Neural cell (in vitro differentiated cells): ENCODE data around the gene RAG2. TPM values are rescaled to one million over a fixed set of nuclear protein-coding genes. Genes with fewer than 3 reads are reported as not detected.

Experiments
- H2AFZ ChIP-seq: fragments of 200-600, 300-800 bp; sonication (generic), shearing (Covaris generic); 2 replicates; pipeline ENCODE4 v1.6.0; 2014; ENCODE audit warnings: low read depth, mild to moderate bottlenecking, antibody characterized with exemption, low read length, moderate library complexity
- H3F3A ChIP-seq: fragments of 200-600 bp; shearing (Covaris generic); 2 replicates; pipeline ENCODE4 v1.6.1; 2016; ENCODE audit warnings: mild to moderate bottlenecking, moderate library complexity, mixed read lengths, antibody characterized with exemption, low read length; ENCODE audit not compliant: insufficient read depth, poor library complexity, severe bottlenecking
- H3K27ac ChIP-seq: fragments of 200-600, 300-800 bp; sonication (generic), shearing (Covaris generic); 2 replicates; pipeline ENCODE4 v1.5.1; 2014; ENCODE audit warnings: mild to moderate bottlenecking, low read length, moderate library complexity
- H3K27me3 ChIP-seq: fragments of 300-800, 200-600 bp; sonication (generic), shearing (Covaris generic); 2 replicates; pipeline ENCODE4 v1.6.0; 2014; ENCODE audit warnings: mild to moderate bottlenecking, low read depth, low read length, moderate library complexity; ENCODE audit not compliant: insufficient read depth
- H3K36me3 ChIP-seq: fragments of 300-800, 200-600 bp; sonication (generic), shearing (Covaris generic); 2 replicates; pipeline ENCODE4 v1.5.1; 2014; ENCODE audit warnings: mild to moderate bottlenecking, antibody characterized with exemption, low read length, moderate library complexity; ENCODE audit not compliant: insufficient read depth
- H3K4me2 ChIP-seq: fragments of 300-800, 200-600 bp; sonication (generic), shearing (Covaris generic); 2 replicates; pipeline ENCODE4 v1.6.0; 2014; ENCODE audit warnings: mild to moderate bottlenecking, low read length
- H3K4me3 ChIP-seq: fragments of 300-800, 200-600 bp; sonication (generic), shearing (Covaris generic); 2 replicates; pipeline ENCODE4 v1.5.1; 2014; ENCODE audit warnings: mild to moderate bottlenecking, low read length, moderate library complexity
- H3K79me2 ChIP-seq: fragments of 200-600 bp; shearing (Covaris generic); replicated peaks from 2 replicates; pipeline ENCODE4 v1.6.0; 2014; ENCODE audit warnings: mild to moderate bottlenecking, low read length, moderate library complexity; ENCODE audit not compliant: insufficient read depth
- H3K9ac ChIP-seq: fragments of 300-800, 200-600 bp; sonication (generic), shearing (Covaris generic); 2 replicates; pipeline ENCODE4 v1.6.1; 2016; ENCODE audit warnings: mild to moderate bottlenecking, low read length, mixed read lengths
- H3K9me2 ChIP-seq: fragments of 200-600 bp; shearing (Covaris generic); 2 replicates; pipeline ENCODE4 v1.6.1; 2016; ENCODE audit warnings: mild to moderate bottlenecking, low read length, mixed read lengths; ENCODE audit not compliant: insufficient read depth
- H3K9me3 ChIP-seq: fragments of 200-600, 300-800 bp; sonication (generic), shearing (Covaris generic); 2 replicates; pipeline ENCODE4 v1.6.1; 2016; ENCODE audit warnings: mild to moderate bottlenecking, mixed run types, low read length, moderate library complexity, mixed read lengths
- H4K20me1 ChIP-seq: fragments of 200-600 bp; shearing (Covaris generic); 2 replicates; pipeline ENCODE4 v1.6.1; 2016; ENCODE audit warnings: mild to moderate bottlenecking, mixed run types; ENCODE audit not compliant: insufficient read depth
- CTCF ChIP-seq: fragments of 450-650 bp; IDR thresholded peaks from 2 replicates; pipeline ENCODE4 v1.5.1; 2014; ENCODE audit warnings: antibody characterized with exemption, mild to moderate bottlenecking, moderate library complexity; ENCODE audit not compliant: poor library complexity, severe bottlenecking
- EP300 ChIP-seq: fragments of 450-650 bp; conservative IDR thresholded peaks from 2 replicates; pipeline ENCODE4 v1.6.1; 2014; ENCODE audit warnings: antibody characterized with exemption, mild to moderate bottlenecking, moderate library complexity; ENCODE audit not compliant: poor library complexity, severe bottlenecking
- EZH2 ChIP-seq: fragments of 200-600, 300-800 bp; shearing (Covaris generic), sonication (generic); IDR thresholded peaks from 2 replicates; pipeline ENCODE4 v1.6.1; 2014; ENCODE audit warnings: antibody characterized with exemption, low read length, borderline replicate concordance, mild to moderate bottlenecking; ENCODE audit not compliant: insufficient read depth, poor library complexity, severe bottlenecking
- MXI1 ChIP-seq: fragments of 450-650 bp; conservative IDR thresholded peaks from 2 replicates; pipeline ENCODE4 v1.6.1; 2014; ENCODE audit warnings: antibody characterized with exemption, mild to moderate bottlenecking; ENCODE audit not compliant: poor library complexity, severe bottlenecking
- POLR2AphosphoS5 ChIP-seq: IDR thresholded peaks from 2 replicates; pipeline ENCODE4 v1.6.1; 2012
- RAD21 ChIP-seq: fragments of 450-650 bp; conservative IDR thresholded peaks from 2 replicates; pipeline ENCODE4 v1.6.1; 2014; ENCODE audit warnings: antibody characterized with exemption, mild to moderate bottlenecking, moderate library complexity
- SMC3 ChIP-seq: fragments of 450-650 bp; conservative IDR thresholded peaks from 2 replicates; pipeline ENCODE4 v1.6.1; 2014; ENCODE audit warnings: antibody characterized with exemption, mild to moderate bottlenecking, moderate library complexity; ENCODE audit not compliant: poor library complexity
- TAF1 ChIP-seq: IDR thresholded peaks from 2 replicates; pipeline ENCODE4 v1.6.1; 2012; ENCODE audit warnings: low read depth
- polyA plus RNA-seq: library from polyadenylated mRNA; depleted of rRNA; stranded (reverse); fragments of >200 nt; gene quantifications from 2 replicates; pipeline ENCODE4 v1.2.3, GENCODE V29; 2014
- TF ChIP-seq, protein P1 (sequence below): IDR thresholded peaks from 2 replicates; pipeline ENCODE4 v1.6.1; 2012; ENCODE audit warnings: borderline replicate concordance

The RAG2 gene
- polyA plus RNA-seq, 1 donor from 2014 or later = not detected

DNA sequence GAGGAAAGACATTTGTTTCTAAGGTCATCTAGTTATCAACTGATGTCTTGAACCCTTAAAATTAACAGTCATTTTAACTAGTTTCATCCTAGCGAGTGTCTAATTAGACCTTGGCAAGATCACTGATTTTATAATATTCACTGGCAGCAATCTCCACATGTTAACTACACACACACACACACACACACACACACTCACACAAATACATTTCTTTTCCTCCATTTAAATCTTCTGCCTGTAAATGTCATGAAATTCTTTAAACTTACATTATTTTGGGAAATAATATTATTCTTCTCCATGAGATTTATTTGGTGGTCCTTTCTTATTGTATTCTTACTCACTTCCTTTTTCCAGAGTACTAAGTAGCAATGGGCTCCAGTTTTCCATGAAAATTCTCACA lies 6.6 kb downstream of the RAG2 start:
- Histone ChIP-seq H4K20me1 (no peaks in the 10 kb centered on the region), H3F3A (no peaks in the 10 kb centered on the region), H2AFZ (no peak overlapping the region), H3K4me3 (no peak overlapping the region), H3K9ac (no peak overlapping the region), H3K9me2 (no peaks in the 10 kb centered on the region), H3K4me2 (no peak overlapping the region), H3K36me3 (no peaks in the 10 kb centered on the region), H3K27me3 (peaks cover 33% of the 10 kb centered on the region), H3K79me2 (peaks cover 11% of the 10 kb centered on the region), H3K9me3 (no peaks in the 10 kb centered on the region), H3K27ac (no peak overlapping the region)
- no peak for TF ChIP-seq EP300
- TF ChIP-seq, protein P1, sequence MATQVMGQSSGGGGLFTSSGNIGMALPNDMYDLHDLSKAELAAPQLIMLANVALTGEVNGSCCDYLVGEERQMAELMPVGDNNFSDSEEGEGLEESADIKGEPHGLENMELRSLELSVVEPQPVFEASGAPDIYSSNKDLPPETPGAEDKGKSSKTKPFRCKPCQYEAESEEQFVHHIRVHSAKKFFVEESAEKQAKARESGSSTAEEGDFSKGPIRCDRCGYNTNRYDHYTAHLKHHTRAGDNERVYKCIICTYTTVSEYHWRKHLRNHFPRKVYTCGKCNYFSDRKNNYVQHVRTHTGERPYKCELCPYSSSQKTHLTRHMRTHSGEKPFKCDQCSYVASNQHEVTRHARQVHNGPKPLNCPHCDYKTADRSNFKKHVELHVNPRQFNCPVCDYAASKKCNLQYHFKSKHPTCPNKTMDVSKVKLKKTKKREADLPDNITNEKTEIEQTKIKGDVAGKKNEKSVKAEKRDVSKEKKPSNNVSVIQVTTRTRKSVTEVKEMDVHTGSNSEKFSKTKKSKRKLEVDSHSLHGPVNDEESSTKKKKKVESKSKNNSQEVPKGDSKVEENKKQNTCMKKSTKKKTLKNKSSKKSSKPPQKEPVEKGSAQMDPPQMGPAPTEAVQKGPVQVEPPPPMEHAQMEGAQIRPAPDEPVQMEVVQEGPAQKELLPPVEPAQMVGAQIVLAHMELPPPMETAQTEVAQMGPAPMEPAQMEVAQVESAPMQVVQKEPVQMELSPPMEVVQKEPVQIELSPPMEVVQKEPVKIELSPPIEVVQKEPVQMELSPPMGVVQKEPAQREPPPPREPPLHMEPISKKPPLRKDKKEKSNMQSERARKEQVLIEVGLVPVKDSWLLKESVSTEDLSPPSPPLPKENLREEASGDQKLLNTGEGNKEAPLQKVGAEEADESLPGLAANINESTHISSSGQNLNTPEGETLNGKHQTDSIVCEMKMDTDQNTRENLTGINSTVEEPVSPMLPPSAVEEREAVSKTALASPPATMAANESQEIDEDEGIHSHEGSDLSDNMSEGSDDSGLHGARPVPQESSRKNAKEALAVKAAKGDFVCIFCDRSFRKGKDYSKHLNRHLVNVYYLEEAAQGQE = no peak
- no peak for TF ChIP-seq EZH2
- no peak for TF ChIP-seq SMC3
- no peak for TF ChIP-seq MXI1
- no peak for TF ChIP-seq POLR2AphosphoS5
- no peak for TF ChIP-seq CTCF
- no peak for TF ChIP-seq RAD21

DNA sequence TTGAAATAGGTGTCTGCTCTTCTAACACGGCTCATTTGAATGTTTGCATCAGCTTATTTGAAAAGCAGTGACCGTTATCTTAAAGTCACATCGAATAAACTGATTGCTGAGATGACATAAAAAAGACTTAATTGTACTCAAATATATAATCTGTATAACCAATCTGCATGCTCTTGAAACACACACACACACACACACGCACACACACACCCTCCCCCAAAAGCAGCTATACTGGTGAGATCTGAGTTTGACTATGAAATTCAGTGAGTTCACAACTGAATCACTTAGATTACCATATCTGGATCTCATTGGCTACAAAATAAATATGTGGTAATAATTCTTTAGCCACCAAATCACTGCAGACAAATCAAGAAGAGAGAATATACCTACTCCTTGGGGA lies 7.5 kb downstream of the RAG2 start:
- no peaks in the 10 kb centered on the region for H3F3A ChIP-seq
- TF ChIP-seq EZH2 (no peak), TAF1 (no peak), POLR2AphosphoS5 (no peak), RAD21 (no peak), CTCF (no peak), EP300 (no peak), SMC3 (no peak), MXI1 (no peak)
- TF ChIP-seq, protein P1 = no peak
- no peak overlapping the region for H3K27ac ChIP-seq
- no peaks in the 10 kb centered on the region for H4K20me1 ChIP-seq
- peaks cover 5% of the 10 kb centered on the region for H3K79me2 ChIP-seq
- H2AFZ ChIP-seq = no peak overlapping the region
- H3K9ac ChIP-seq = no peak overlapping the region
- H3K9me3 ChIP-seq = no peaks in the 10 kb centered on the region
- H3K27me3 ChIP-seq = peaks cover 33% of the 10 kb centered on the region
- H3K9me2 ChIP-seq = no peaks in the 10 kb centered on the region
- no peak overlapping the region for H3K4me3 ChIP-seq
- H3K36me3 ChIP-seq = no peaks in the 10 kb centered on the region
- no peak overlapping the region for H3K4me2 ChIP-seq
